Colon (tissue), 2 donors: ENCODE measurements around the gene TOMM20.
"Not testable (repeated sequence)": the region's sequence is repeated elsewhere in the genome, so short reads cannot be mapped to it uniquely, and the experiment has no call there.

Experiments
- FAIRE-seq: peaks from 2 replicates; lab custom pipeline; 2012; peaks lifted over from hg19 to GRCh38; lab: Jason Lieb, UNC
- donor health status: control.
- donor health status: control.

TOMM20 gene

GRCh38 chr1:235128456-235129328 lies at the start of gene TOMM20:
TSS of gene TOMM20 (minus strand) at chr1:235128837. CDS start at chr1:235128715, 122 bp downstream.
- no peak for FAIRE-seq

DNA sequence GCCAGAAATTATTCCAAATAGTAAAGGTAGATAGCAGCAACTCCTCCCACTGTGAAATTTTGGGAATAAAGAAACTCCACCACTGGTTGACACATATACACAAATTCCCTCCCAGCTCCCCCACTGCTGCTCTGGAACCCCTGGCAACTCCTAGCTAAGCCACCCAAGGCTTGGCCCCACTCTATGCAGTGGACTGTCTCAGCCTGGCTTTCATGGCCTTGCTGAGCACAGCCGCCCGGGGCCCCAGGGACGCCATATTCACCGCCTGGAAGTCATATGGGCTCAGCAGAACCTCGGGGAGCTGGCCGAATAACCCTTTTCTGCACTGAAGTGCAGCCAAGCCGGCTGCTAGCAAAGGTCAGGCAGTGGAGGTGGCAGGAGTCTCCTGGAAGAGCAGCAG lies 47.8 kb upstream of the TOMM20 start:
- FAIRE-seq: no peak

DNA sequence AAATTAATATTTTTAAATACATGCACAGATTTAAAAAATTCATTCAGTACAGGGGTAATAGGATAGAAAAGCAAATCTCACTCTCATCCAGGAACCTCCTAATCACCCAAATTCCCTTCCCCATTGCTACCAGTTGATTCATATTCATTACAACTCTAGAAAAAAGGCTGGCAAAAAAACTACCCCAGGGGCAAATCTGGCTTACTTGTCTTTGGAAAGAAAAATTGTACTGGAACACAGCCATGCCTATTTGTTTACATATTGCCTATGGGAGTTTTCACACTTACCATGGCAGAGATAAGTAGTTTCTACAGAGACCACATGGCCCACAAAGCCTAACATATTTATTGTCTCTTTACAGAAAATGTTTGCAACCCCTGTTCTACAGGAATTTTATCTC lies 41.3 kb upstream of the TOMM20 start:
- FAIRE-seq: no peak

DNA sequence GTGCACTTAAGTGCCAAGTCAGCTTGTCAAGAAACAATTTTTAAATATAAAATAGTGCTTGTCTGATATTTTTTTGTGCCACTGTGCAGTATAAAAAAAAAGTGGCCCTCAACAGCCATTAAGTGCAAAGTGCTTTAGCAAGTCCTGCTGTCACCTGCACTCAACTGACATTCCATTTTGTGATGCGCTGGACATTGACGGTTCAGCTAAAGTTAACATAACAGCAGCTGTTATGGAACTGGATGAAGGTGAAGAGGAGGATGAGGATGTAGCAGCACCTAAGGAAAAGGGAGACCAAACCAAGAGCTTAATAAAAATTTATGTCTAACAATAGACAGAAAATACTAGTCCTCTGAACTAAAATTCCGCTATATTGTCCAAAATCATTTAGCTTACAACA lies 39.7 kb upstream of the TOMM20 start:
- no peak for FAIRE-seq

GRCh38 chr1:235161685-235162327 lies 33.2 kb upstream of the TOMM20 start:
- FAIRE-seq: no peak

DNA sequence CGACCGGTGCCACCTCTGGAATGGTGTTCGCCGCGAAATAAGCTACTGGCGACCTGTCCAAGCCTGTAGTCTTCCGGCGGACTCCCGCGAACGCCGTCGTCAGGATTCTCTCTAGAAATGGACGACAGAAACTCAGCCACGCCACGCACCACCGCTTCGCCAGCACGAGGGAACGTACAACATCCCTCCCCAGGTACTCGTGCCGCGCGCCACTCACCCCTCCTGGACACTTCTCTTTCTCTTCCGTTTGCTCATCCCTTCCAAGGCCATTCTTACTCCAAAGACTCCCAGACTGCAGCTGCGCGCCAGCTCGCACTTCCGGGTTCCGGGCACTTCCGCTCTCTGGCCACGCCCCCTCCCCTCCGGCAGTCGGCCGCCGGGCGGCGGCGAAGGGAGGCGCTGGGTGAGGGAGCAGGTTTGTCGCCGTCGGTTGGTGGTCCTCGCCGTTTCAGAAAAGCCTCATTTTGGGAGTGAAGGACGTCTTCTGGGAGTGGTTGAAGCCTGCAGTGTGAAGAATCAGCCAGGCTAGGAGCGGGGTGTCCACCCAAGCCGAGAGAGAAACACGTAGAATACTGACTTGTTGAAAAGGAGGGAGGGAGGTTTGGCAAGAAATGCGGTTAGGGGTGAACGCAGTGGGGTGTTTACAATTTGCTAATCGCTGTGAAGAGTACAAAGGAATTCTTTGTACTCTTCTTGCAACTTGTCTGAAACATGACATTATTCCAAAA lies 32.5 kb upstream of the TOMM20 start, which contains the start of gene RBM34:
RBM34 (minus strand) TSS at position 294 of the 728 bp plus-strand sequence; CDS start at position 270, 24 bp downstream.
- FAIRE-seq: no peak

DNA sequence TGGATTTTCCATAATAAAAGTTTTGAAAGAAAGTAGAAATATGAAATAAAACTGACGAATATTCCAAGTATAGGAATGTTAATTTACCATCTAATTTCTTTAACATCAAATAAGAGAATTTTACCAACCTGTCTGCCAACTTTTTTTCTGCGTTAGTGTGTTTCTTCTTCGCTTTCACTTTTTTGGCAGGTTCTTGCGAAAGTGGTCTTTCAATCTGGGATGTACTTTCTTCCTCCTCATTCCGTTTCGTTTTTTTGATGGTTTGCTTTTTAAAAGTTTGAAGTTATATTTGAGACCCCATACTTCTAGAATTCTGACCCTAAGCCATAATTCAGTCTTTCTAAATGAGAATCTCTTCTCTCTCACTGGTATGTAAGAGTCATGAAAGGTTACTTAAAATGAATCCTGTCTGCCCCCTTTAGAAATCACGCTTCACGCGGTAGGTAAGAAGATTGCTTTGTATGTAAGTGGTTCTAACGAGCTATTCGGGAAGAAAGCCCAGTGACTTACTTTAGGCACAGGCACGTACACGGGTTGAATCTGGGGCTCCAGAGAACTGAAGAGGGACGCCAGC lies 31.8 kb upstream of the TOMM20 start:
- FAIRE-seq: no peak

GRCh38 chr1:235159930-235160329 lies 31.3 kb upstream of the TOMM20 start:
- not testable (repeated sequence) for FAIRE-seq

DNA sequence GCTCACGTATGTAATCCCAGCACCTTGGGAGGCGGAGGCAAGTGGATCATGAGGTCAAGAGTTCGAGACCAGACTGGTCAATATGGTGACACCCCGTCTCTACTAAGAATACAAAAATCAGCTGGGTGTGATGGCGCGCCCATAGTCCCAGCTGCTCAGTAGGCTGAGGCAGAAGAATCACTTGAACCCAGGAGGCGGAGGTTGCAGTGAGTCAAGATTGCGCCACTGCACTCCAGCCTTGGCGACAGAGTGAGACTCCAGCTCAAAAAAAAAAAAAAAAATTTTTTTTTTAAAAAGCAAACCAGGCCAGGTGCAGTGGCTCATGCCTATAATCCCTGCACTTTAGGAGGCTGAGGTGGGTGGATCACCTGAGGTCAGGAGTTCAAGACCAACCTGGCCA lies 30.6 kb upstream of the TOMM20 start:
- not testable (repeated sequence) for FAIRE-seq

GRCh38 chr1:235158680-235159079 lies 30.0 kb upstream of the TOMM20 start:
- FAIRE-seq: no peak

DNA sequence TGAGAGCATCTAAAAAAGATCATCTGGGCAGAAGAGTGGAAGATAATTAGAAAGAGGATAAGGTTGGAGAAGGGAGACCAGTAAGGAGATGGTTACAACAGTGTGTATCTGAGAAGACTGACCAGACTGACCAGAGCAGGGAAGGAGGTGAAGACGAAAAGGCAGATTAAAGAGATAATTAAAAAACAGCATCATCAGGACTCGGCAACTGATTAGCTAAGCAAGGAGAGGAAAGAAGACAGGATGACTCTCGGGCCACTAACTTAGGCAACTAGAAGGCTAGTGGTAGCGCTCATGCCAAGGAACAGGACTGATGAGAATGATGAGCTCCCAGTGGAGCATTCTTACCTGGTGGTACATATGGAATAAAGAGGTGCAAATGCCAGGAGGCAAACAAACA lies 28.5 kb upstream of the TOMM20 start:
- FAIRE-seq: no peak

DNA sequence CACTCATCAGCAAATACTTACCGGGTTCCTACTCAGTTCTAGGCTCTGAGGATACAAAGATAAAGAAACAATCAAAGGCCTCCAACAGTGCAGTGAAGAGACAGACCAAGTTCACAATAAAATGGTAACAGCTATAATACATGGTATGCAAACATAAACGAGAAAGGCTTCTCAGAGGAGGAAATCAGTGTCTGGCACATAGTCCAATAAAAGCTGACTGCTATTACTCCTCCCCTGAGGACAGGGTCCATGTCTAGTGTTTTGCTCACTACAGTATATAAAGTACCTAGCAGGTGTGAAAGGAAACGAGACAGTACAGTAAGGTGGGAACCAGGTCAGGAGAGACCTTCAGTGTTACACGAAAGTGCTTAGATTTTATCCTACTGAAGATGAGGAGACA lies 28.1 kb upstream of the TOMM20 start:
- no peak for FAIRE-seq

- FAIRE-seq: no peak
These were observed 27.6 kb upstream of the TOMM20 start for GRCh38 chr1:235156265-235156664.

- FAIRE-seq: no peak
These were observed 23.6 kb upstream of the TOMM20 start for GRCh38 chr1:235152235-235152634.

GRCh38 chr1:235151033-235151432 lies 22.4 kb upstream of the TOMM20 start:
- no peak for FAIRE-seq

DNA sequence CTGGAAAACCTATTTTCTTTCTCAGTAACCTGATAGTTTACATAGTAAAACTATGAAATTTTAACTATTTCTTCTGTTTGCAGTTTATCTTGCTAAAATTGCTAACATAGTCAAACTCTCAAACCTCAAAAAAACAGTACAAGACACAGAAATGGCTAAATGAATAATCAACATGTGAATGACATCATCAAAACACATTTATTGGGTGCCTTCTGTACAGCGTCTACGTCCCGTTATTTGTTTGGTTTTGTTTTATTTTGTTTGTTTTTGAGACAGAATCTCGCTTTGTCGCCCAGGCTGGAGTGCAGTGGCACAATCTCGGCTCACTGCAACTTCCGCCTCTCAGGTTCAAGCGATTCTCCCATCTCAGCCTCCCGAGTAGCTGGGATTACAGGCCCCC lies 21.2 kb upstream of the TOMM20 start:
- no peak for FAIRE-seq

GRCh38 chr1:235147269-235147668 lies 18.6 kb upstream of the TOMM20 start:
- FAIRE-seq: no peak

GRCh38 chr1:235145639-235146038 lies 17.0 kb upstream of the TOMM20 start:
- no peak for FAIRE-seq

GRCh38 chr1:235142991-235143390 lies 14.4 kb upstream of the TOMM20 start:
- FAIRE-seq: no peak

- no peak for FAIRE-seq
These were observed 10.7 kb upstream of the TOMM20 start for GRCh38 chr1:235139315-235139714.

GRCh38 chr1:235138821-235139220 lies 10.2 kb upstream of the TOMM20 start:
- FAIRE-seq: no peak

- FAIRE-seq: no peak
These were observed 7.5 kb upstream of the TOMM20 start for GRCh38 chr1:235136111-235136510.
